HG03432 (cell line): ENCODE measurements around the gene C4orf54.

Experiments used
- ATAC-seq: cut with Tn5 transposase; IDR thresholded peaks from one replicate; pipeline ENCODE4 v1.9.1; 2021; ENCODE audit warnings: mild to moderate bottlenecking, moderate library complexity; ENCODE audit not compliant: unreplicated experiment

Gene C4orf54

DNA sequence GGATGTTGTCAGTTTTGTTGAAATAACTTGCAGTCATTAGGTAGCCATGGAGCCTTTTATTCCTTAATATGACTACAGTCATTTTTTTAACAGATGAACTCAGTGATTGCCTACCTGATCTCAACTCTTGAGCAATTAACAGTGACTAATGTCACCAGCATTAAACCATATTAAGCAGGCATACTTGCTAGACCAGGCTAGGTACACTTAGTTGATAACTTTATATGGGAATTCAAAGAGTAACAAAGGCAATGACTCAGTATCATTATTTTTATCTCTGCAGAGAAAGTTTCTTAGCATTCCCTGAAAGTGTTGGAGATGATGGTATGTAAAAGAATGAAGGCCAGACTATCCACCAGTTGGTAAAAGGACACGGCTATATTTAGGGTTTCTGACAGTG is at the start of gene C4orf54:
TSS of gene C4orf54 (minus strand) at position 31 of the 400 bp plus-strand sequence. CDS start 3,180 bp downstream, outside the sequence.
- ATAC-seq, result no peak

DNA sequence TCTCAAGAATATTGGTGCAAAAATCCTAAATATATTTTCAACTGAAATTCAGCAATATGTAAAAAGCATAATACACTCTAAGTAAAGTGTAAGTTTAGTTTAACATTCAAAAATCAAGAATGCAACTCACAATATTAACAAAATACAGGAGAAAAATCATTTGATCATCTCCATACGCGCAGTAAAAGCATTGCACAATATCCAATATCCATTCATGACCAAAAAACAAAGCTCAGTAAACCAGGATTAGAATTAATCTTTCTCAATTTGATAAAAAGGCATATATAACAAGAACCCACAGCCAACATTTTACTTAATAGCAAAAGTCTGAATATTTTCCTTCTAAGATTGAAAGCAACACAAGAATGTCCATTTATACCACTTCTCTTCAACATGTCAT is 48.3 kb upstream of the C4orf54 start:
- ATAC-seq, result no peak

DNA sequence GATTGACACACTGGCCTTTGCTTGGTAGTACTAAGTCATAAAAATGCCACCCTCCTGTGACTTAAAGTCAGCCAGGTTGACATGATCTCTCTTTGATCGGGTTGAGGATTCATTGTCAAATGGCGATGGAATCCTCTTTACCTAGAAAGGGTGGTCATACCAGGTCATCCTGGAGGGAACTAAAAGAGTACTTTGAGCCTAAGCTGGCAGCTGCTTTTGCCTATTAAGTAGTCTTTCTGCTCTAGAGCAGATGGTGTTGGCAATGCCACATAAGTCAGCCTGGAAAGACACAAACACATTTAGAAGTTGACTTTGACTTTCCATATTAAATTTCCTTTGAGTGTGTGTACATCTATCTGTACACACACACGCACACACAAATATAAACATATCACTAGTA is 39.2 kb upstream of the C4orf54 start:
- no peak for ATAC-seq

DNA sequence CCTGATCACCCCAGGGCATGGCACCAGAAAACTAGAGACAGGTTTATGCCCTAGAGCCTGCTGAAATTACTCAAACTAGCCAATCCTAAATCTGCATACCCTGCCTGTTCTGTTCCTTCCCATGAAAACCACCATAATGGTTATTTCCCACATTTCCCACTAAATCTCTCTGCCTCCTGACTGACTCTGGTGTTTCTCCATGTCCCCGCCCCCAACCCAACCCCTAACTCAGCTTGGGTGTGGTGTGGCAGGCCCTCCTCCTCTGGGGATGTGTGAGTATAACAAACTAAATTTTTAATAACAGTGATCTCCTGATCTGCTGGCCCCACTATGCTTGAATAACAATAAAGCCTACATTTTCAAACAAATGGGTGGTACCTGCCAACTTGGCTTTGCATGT is 35.5 kb upstream of the C4orf54 start:
- ATAC-seq, result no peak

DNA sequence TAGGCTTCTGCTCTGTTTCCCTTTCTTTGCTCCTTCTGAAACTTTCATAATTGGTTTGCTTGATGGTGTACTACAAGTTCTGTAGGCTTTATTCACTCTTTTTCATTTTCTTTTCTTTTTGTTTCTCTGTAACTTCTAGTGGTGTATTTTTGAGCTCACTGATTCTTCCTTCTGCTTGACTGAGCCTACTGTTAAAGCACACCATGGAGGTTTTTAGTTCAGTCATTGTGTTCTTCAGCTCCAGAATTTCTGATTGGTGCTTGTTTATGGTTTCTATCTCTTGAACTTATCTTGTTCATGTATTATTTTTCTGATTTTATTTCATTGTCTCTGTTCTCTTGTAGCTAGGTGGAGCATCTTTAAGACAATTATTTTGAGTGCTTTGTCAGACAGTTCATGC is 33.4 kb upstream of the C4orf54 start:
- no peak for ATAC-seq

DNA sequence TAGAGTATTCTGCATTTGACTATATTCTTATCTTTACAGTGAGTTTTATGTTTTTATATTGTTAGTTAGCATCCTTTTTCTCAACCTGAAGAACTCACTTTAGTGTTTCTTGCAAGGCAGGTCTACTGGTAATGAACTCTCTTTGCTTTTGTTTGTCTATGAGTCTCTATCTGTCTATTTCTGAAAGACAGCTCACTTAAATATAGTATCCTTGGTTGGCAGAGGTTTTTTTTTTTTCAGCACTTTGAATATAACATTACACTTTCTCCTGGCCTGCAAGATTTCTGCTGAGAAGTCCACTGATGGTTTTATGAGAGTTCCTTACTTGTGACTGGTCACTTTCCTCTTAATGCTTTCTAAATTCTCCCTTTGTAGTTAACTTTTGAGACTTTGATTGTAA is 32.8 kb upstream of the C4orf54 start:
- no peak for ATAC-seq

DNA sequence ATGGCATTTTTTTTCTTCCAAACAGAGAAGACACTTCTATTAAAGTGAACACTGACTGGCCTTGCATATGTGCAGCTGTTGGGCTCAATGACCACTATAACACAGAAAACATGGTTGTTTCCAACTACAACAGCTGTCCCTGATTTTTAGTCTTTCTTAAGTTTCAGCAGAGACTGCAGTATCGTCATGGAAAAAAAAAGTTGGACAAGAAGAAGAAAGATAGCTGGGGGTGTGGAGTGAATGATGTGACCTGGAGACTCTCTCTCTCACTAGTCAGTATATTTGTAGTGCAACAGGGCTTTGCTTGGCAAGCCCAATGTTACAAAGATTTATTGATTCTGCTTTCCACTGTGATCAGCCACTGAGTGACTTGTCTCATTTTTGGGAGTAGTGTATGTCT is 29.5 kb upstream of the C4orf54 start:
- no peak for ATAC-seq

DNA sequence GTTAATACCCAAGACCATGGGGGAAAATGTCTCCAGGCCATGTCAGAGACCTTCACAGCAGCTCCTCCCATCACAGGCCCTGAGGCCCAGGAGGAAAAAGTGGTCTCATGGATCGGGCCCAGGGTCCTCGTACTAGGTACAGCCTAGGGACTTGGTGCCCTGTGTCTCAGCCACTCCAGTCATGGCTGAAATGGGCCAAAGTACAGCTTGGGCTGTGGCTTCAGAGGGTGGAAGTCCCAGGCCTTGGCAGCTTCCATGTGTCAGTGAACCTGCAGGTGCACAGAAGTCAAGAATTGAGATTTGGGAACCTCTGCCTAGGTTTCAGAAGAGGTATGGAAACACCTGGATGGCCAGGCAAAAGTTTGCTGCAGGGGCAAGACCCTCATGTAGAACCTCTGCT is 27.6 kb upstream of the C4orf54 start:
- ATAC-seq, result no peak

DNA sequence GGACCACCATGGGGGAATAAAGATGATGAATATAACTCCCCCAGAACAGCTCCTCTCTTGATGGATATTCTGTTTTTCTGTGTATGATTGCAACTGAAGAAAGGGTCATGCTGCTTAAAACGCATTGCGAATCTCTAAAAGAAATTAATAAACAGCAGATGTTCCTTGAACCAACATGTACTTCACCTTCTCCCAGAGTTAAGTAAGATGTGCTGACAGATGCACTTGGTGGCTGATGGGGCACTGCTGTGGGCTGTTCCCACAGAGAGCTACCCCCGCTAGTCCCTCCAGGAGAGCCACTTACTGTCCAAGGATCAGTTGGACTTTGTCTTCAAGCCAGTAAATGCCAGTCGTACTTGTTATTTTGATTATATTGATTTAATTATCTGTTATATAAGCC is 26.3 kb upstream of the C4orf54 start:
- ATAC-seq, result no peak

DNA sequence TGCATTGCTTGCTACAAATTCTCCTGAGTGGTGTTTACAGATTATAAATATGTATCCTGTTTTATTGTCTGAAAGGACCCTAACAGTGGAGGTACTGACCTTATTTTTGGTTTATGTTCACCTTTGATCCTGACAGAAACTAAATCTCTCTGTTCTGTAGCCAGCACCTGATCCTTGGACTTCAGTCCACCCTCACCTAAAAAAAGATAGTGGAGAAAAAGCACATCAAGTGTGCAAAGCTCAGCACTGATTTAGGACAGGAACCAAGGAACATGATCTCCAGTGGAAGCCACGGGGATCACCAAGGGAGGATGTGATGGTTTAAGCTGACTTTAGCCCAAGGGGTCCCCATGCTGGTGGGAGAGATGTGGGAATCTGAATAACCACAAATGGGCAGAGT is 22.3 kb upstream of the C4orf54 start:
- ATAC-seq, result no peak

DNA sequence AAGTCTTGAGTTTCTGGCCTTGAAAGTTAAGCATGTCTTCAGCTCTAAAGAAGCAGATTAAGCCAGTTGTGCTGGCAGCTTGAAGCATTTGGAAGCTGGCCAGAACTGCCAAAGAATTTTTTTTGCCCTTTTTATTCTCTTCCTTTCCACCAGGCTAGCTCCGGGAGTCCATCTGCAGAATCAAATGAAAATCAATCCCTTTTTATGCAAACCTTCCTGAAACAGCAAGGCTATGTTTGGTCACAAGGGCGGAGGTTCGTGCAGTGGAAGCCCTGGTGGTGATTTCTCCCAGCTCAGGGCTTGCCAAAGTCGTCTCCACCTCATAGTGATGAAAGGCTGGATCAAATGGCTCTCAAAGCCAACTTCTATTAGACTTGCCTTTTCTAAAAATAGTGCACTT is 21.6 kb upstream of the C4orf54 start:
- ATAC-seq, result no peak

DNA sequence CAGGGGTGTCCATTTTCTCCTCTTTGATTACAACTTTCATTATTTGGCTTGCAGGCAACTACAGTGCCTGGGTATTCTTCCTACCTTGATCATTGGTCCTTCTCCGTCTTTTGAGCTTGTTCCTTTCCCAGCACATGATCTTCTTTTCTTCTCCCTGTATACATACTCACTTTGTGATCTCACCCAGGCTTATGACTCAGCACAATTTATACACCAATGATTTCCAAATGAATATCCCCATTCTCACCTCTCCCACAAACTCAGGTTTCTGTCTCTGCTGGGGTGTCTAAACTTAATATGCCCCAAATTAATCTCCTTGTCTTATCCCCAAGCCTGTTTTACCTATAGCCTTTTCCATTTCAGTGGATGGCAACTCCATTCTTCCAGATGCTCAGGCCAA is 19.5 kb upstream of the C4orf54 start:
- ATAC-seq, result no peak

DNA sequence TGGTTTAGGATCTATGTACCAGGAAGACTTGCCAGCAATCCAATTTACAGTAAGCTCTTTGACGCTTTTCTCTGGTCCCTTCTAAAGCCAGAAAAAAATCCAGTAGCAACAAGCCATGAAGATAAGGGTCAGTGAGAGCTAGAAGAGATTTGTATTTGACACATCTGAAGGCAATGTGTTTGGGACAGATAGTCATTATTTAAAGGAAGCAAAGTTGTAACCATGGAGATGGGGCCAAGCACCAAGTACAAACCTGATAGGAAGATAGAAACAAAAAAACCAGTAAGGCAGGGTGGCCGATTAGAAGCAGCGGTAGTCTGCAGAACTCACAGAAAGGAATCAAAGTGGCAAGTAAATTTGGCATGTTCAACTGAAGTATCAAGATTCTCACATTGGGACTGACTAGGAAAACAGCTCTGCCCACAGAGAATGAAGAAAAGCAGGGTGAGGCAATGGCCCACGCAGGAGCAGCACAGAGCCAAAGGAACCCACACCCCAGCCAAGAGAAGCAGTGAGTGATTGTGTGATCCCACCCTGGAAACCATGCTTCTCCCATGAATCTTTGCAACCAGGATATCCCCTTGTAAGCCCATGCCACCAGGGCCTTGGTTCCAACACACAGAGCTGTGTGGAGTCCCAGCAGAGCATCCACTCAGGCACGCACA is 12.9 kb upstream of the C4orf54 start:
- no peak for ATAC-seq

DNA sequence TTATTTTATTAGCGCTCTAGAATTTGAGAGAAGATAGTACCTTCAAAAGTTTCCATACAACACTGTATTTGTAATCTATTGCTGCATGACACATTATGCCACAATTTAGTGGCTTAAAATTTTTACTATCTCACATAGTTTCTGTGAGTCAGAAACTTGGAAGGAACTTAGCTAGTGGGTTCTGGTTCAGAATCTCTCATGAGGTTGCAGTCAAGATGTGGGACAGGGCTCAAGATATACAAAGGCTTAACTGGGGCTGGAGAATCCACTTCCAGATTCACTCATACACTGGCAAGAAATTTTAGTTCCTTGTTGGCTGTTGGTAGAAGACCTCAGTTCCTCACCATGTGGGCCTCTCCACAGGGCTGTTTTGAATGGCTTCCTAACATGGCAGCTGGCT is 11.5 kb upstream of the C4orf54 start:
- no peak for ATAC-seq

DNA sequence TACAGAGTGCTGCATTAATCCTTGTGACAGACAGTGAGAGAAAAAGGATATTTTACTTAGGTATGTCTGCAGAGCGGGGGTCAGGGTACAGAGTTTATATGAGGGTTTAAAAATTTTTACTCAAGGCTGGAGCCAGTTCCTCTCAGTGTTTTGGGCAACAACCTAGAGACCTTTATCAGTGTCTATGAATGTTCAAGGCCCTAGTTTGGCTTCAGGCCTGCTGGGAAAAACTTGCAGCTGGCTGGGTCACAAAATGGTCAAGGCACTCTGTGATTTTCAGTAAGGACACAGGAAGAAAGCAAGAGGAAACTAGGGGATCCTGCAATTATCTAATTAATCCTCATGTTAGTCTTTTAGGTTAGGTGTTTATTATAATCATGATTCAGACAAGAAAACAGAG is 10.8 kb upstream of the C4orf54 start:
- ATAC-seq, result no peak

DNA sequence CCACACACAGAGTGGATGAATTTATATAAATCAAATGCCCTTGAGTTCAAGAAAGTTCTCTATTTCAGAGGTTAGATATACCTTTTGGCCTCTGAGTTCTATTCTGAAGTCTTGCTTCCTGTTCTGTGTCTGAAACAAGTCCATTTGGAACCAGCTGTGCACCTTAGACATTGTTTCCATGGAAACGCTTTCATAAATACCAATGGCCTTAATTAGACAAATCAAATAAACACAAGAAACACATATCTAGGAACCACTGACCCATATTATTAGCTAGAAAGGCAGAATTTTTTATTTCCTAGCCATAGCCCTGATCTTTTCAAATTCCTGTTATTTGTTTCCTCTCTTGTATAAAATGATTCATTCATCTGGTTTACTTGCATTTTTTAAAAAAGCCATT is 8.4 kb upstream of the C4orf54 start:
- ATAC-seq, result no peak

DNA sequence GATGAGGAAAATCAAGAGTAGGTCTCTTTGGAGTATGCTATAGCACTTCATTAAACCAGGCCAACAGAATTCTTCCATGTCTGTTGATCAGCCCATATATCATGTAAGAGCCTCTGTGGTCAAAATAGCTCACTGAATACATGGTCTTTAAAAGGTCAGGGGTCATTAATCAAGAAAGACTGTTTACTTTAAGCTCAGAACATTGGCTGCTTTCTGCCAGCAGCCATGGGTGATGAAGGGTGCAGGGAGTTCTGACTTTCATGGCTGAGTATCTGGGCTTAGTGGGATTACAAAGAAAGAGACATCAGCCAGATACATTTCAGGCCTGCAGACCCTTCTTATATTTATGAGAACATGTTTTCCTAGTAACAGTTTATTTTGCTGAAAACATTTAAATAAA is 7.1 kb upstream of the C4orf54 start:
- no peak for ATAC-seq

DNA sequence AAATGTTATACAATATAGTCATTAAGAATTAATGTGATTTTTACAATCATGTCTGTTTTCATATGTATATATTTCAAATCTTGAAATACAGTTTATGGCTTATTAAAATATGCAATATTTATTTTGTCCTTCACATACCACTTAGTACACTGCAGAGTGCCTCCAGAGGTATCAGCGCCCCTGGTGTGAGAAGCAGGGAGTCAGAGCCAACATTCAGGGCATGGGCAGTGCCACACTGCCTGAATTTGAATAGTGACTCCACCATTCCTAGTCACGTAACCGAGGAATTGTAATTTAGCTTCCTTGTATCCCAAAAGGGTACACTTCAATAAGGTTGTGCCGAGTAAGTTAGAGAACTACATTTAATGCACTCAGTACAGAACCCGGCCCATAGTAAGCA is 4.3 kb upstream of the C4orf54 start:
- ATAC-seq, result no peak

DNA sequence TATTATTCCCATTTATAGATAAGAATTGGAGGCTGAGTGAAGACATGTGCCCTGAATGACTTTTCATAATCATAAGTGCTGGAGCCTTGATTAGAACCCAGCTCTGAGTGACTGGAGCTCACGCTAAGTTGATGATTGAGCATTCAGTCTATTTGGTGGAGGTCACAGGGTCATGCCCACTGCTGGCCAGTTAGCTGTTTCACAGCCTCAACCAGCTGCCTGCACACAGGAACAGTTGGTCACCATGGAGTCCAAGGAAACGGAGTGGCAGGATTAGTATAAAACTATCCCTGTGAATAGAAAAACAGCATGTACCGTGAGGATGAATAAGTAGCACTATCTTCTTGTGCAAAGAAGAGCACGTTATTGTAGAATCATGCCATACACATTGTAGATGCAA is 1.0 kb upstream of the C4orf54 start:
- no peak for ATAC-seq

DNA sequence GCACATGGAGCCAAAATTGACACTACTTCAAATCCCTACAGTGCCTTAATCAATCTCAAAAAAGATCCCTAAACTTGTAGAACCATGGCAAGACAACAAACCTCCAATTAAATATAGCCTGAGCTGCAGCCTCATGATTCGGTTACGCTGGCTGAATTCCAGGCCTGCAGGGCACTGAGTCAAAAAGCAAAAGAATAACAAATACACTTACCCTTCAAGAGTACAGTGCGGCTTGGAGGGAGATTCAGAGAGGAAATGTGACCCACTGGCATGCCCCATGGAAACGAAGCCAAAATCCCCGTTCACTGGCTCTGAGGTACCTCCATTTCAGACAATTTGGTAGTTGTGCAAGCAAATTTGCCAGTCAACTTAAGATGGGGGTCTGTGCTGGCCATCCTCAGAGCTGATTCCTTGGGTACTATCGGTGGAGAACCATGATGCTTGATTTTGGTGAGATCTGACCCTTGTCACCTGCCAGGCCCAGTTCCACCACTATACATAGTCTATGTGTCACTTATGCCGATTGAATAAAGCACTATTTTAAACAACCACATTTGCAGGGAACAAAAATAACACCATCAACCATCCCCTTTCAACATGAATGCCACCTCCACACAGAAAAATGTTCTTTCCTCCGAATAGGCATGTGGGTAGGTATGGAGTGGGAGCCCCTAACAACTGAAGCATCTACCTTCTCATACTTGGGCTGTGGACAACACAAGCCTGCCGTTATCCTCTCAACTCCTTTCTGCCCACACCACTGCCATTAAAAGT is 2.1 kb downstream of the C4orf54 start:
- ATAC-seq, result no peak

DNA sequence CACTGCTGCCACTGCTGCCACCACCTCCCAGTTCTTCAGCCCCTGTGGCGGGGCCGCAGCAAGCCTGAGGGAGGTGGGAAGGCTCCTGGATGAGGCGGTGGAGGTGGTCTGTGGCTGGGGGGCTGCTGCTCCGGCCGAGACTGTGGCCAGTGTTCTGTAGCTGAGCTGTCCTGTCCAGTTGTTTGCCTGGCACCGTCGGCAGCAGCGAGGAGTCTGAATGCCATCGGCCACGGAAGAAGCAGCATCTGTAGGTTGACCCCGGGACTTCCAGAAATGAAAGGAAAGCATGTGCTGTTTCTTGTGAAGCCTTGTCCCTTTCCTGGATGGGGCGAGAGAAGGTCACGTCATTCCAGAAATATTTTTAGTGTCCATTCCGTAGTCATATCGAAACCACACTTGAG is 3.3 kb downstream of the C4orf54 start:
- no peak for ATAC-seq

DNA sequence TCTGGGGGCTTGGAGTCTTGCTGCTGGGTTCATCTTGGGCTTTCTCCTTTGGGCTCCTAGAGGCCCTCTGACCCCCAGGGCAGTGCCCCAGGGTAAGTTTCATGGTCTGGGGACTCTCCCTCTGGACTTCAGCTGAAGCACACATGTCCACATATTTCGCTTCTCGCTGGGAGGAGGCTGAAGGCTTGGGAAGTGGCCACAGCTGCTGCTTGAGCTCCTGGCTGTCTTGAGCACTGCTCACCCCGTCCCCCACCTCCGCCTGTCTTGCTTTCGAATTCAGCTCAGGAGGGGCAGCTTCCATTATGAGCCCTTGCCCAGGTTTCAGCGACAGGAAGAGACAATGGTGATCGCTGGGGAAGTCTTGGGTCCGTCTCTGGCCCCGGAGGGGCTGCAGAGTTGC is 3.7 kb downstream of the C4orf54 start:
- ATAC-seq, result no peak
